ENCODE results near the gene SNCAIP. TPM values are rescaled to one million over a fixed set of nuclear protein-coding genes. Genes with fewer than 3 reads are reported as not detected.
A peak's percentile ranks its signal among the peaks of the same experiment; 100 is the strongest.

The SNCAIP gene
- total and polyA plus RNA-seq, 2 experiments from 2014 or later, result 6.1 to 11.9 TPM

- no peak overlapping the region for H2AFZ ChIP-seq
- ATAC-seq (no peak), DNase-seq (ENCODE audit: low spot score) (no peak)
- TF ChIP-seq CREB1 (CRISPR knock-in tag; IDR thresholded peaks at IDR 0.05; ENCODE audit: low read depth) (no peak), ZNF331 (CRISPR knock-in tag; IDR thresholded peaks at IDR 0.05; ENCODE audit: low read depth) (no peak), NANOG (IDR thresholded peaks at IDR 0.05; ENCODE audit: borderline replicate concordance) (no peak), ETS1 (IDR thresholded peaks at IDR 0.05) (no peak), JUNB (IDR thresholded peaks at IDR 0.05; ENCODE audit: unreplicated experiment) (no peak), POLR2AphosphoS5 (IDR thresholded peaks at IDR 0.05; ENCODE audit: low read depth) (no peak), STAT1 (IDR thresholded peaks at IDR 0.05; ENCODE audit: unreplicated experiment) (no peak), ZNF462 (CRISPR knock-in tag; IDR thresholded peaks at IDR 0.05) (no peak)
- peaks cover 34% of the 10 kb centered on the region for H3K4me1 ChIP-seq (ENCODE audit: insufficient read depth)
- no peaks in the 10 kb centered on the region for H3K36me3 ChIP-seq (ENCODE audit: insufficient read depth)
- Mint-ChIP-seq H3K9me3 (no peaks in the 10 kb centered on the region; the same call in 2 of the 3 replicates), H3K4me3 (no peak overlapping the region), H3K27ac (peak overlapping the region; percentile 29), H3K4me1 (peaks cover 28% of the 10 kb centered on the region), H3K27me3 (ENCODE audit: insufficient read depth, low read depth, poor library complexity) (peaks cover 6% of the 10 kb centered on the region), H3K36me3 (ENCODE audit: low read depth) (peaks cover 7% of the 10 kb centered on the region; the same call in 2 of the 3 replicates)
- no peaks in the 10 kb centered on the region for H3F3A ChIP-seq (replicated peaks; ENCODE audit: low read depth)
- no peaks in the 10 kb centered on the region for H3K27me3 ChIP-seq (ENCODE audit: insufficient read depth)
- no peak overlapping the region for H3K4me3 ChIP-seq
- H4K20me1 ChIP-seq (replicated peaks; ENCODE audit: insufficient read depth), result no peaks in the 10 kb centered on the region
- peak overlapping the region; percentile 18; the same call in 1 of the 2 replicates for H3K4me2 ChIP-seq
- no peaks in the 10 kb centered on the region for H3K9me2 ChIP-seq (ENCODE audit: insufficient read depth)
- no peaks in the 10 kb centered on the region for H3K79me2 ChIP-seq (replicated peaks; ENCODE audit: insufficient read depth)
- no peak overlapping the region for H3K27ac ChIP-seq (ENCODE audit: low read depth)
Observed at GRCh38 chr5:122463221-122463620, 151.2 kb downstream of the SNCAIP start.

Measured in GM23338 (cell line).